K562 (cell line): ENCODE data around the gene PSMA7. TPM values are rescaled to one million over a fixed set of nuclear protein-coding genes. Genes with fewer than 3 reads are reported as not detected.

ENCODE experiments used
- CEBPG ChIP-seq, 3 experiments: fragments of 200-800 bp in 1 of 3; sonication (Bioruptor generic) in 1 of 3; sonication (generic) in 1 of 3; formaldehyde crosslinking in 1 of 3; IDR thresholded peaks in 2 of 3; conservative IDR thresholded peaks in 1 of 3; 2 replicates each; pipeline versions ENCODE4 v1.6.1 to v1.8.0; 2016 to 2022; ENCODE audit warnings: missing compliant biosample characterization in 2 of 3, missing genetic modification characterization in 2 of 3, mild to moderate bottlenecking in 1 of 3, missing genetic modification reagents in 1 of 3
- ELF2 ChIP-seq: fragments of 250-450 bp; sonication (Bioruptor Pico); IDR thresholded peaks from 2 replicates; pipeline ENCODE4 v1.5.0; 2021; ENCODE audit warnings: mild to moderate bottlenecking
- ETV1 ChIP-seq: fragments of 450-650 bp; conservative IDR thresholded peaks from 2 replicates; pipeline ENCODE4 v1.6.1; 2016; ENCODE audit warnings: missing genetic modification characterization, control low read depth, low read depth, missing compliant biosample characterization
- FOSL1 ChIP-seq: fragments of 200-800 bp; sonication (Bioruptor generic); conservative IDR thresholded peaks from 2 replicates; pipeline ENCODE4 v1.6.1; 2016; ENCODE audit warnings: missing genetic modification characterization, missing compliant biosample characterization
- FUS ChIP-seq: fragments of 200-400 bp; formaldehyde crosslinking; optimal IDR thresholded peaks from 2 replicates; pipeline ENCODE3; 2017; ENCODE audit warnings: low read depth, low read length
- HDAC3 ChIP-seq: fragments of 450-650 bp; IDR thresholded peaks from 2 replicates; pipeline ENCODE4 v1.6.1; 2018; ENCODE audit warnings: borderline replicate concordance, mild to moderate bottlenecking, moderate library complexity; ENCODE audit not compliant: partially characterized antibody
- KAT7 ChIP-seq: sonication (generic); formaldehyde crosslinking; IDR thresholded peaks from 2 replicates; pipeline ENCODE4 v1.8.0; 2022; ENCODE audit warnings: missing genetic modification reagents, mild to moderate bottlenecking, borderline replicate concordance
- L3MBTL2 ChIP-seq: fragments of 450-650 bp; IDR thresholded peaks from 2 replicates; pipeline ENCODE4 v1.6.1; 2016; ENCODE audit warnings: mild to moderate bottlenecking, moderate library complexity
- LCOR ChIP-seq: sonication (generic); formaldehyde crosslinking; IDR thresholded peaks from 2 replicates; pipeline ENCODE4 v1.8.0; 2022; ENCODE audit warnings: mild to moderate bottlenecking, missing genetic modification reagents
- MCM2 ChIP-seq: fragments of 450-650 bp; IDR thresholded peaks from 2 replicates; pipeline ENCODE4 v1.6.1; 2017; ENCODE audit warnings: low read depth, mild to moderate bottlenecking
- PHF8 ChIP-seq: fragments of 200-600 bp; sonication (generic); IDR thresholded peaks from 2 replicates; pipeline ENCODE4 v1.6.1; 2012; ENCODE audit warnings: mixed run types, mild to moderate bottlenecking, inconsistent platforms, low read length, moderate library complexity, borderline replicate concordance
- SMARCC2 ChIP-seq: fragments of 450-650 bp; IDR thresholded peaks from 2 replicates; pipeline ENCODE4 v1.6.1; 2017; ENCODE audit warnings: antibody characterized with exemption, moderate library complexity, mild to moderate bottlenecking, low read depth
- SRF ChIP-seq, 2 experiments: fragments of 250-450, 450-650 bp in 1 of 2; sonication (Bioruptor Pico) in 1 of 2; sonication (generic) in 1 of 2; formaldehyde crosslinking; IDR thresholded peaks; 2 replicates each; pipeline versions ENCODE4 v1.5.0 to v1.5.1; 2020 to 2022; ENCODE audit warnings: mild to moderate bottlenecking in 1 of 2, missing genetic modification reagents in 1 of 2
- TBP ChIP-seq: optimal IDR thresholded peaks from 2 replicates; pipeline ENCODE3; 2011; ENCODE audit warnings: low read depth, low read length, improper control_type of control experiment
- XRCC5 ChIP-seq: fragments of 200-400 bp; formaldehyde crosslinking; IDR thresholded peaks from 2 replicates; pipeline ENCODE4 v1.6.1; 2017; ENCODE audit warnings: low read depth, mild to moderate bottlenecking, low read length
- ZNF146 ChIP-seq: IDR thresholded peaks from one replicate; pipeline ENCODE4 v1.6.1; 2018; ENCODE audit warnings: missing compliant biosample characterization; ENCODE audit not compliant: unreplicated experiment
- ZNF232 ChIP-seq: sonication (generic); formaldehyde crosslinking; IDR thresholded peaks from 2 replicates; pipeline ENCODE4 v1.8.0; 2022; ENCODE audit warnings: mild to moderate bottlenecking, missing genetic modification reagents
- ZNF583 ChIP-seq: fragments of 250-450 bp; sonication (Bioruptor Pico); IDR thresholded peaks from 2 replicates; pipeline ENCODE4 v1.4.0; 2020
- ZNF668 ChIP-seq: fragments of 250-450 bp; sonication (Bioruptor Pico); IDR thresholded peaks from 2 replicates; pipeline ENCODE4 v1.8.0; 2022; ENCODE audit warnings: mild to moderate bottlenecking, inconsistent platforms
- polyA plus RNA-seq, 8 experiments: library from polyadenylated mRNA; depleted of rRNA in 4 of 8; stranded (reverse) in 5 of 8; unstranded in 3 of 8; fragments of >200 nt; fragmentation: Nextera tagmentation in 2 of 8; fragmentation: Illumina TruSeq in 1 of 8; extraction: Ambion mirVana in 2 of 8; extraction: Trizol in 1 of 8; gene quantifications; 2 replicates each; pipeline versions ENCODE4 v1.2.1 to v1.2.3, GENCODE V29; 2011 to 2014; ENCODE audit warnings: inconsistent platforms in 1 of 8, missing spikeins in 1 of 8
- total RNA-seq, 7 experiments: library from RNA; depleted of rRNA in 6 of 7; stranded (reverse); fragments of >200 nt in 6 of 7; fragmentation: Illumina TruSeq in 2 of 7; extraction: Trizol in 2 of 7; gene quantifications; 2 replicates each; pipeline versions ENCODE4 v1.2.1 to v1.2.3, GENCODE V29; 2011 to 2021; ENCODE audit warnings: low replicate concordance in 1 of 7
- TF ChIP-seq, protein P1 (sequence below): fragments of 450-650 bp; IDR thresholded peaks from 2 replicates; pipeline ENCODE4 v1.6.1; 2016; ENCODE audit warnings: antibody characterized with exemption
- TF ChIP-seq, protein P2 (sequence below): fragments of 250-450 bp; sonication (Bioruptor Pico); IDR thresholded peaks from 2 replicates; pipeline ENCODE4 v1.5.0; 2020; ENCODE audit warnings: mild to moderate bottlenecking
- TF ChIP-seq, protein P3 (sequence below), 2 experiments: fragments of 250-450 bp in 1 of 2; fragments of 450-650 bp in 1 of 2; sonication (Bioruptor Pico) in 1 of 2; IDR thresholded peaks; 2 replicates each; pipeline versions ENCODE4 v1.6.1 to v1.8.0; 2016 to 2021; ENCODE audit warnings: mild to moderate bottlenecking in 2 of 2, moderate library complexity in 2 of 2, missing compliant biosample characterization in 1 of 2, missing genetic modification characterization in 1 of 2
- TF ChIP-seq, protein P4 (sequence below): fragments of 450-650 bp; IDR thresholded peaks from 2 replicates; pipeline ENCODE4 v1.6.1; 2018; ENCODE audit warnings: mild to moderate bottlenecking, low read depth; ENCODE audit not compliant: partially characterized antibody

The PSMA7 gene
- total and polyA plus RNA-seq, 9 of the 15 experiments (the other 6 are each of a cell fraction or from before 2014, with no cell fraction given) = 257 to 510 (median 393) TPM

DNA sequence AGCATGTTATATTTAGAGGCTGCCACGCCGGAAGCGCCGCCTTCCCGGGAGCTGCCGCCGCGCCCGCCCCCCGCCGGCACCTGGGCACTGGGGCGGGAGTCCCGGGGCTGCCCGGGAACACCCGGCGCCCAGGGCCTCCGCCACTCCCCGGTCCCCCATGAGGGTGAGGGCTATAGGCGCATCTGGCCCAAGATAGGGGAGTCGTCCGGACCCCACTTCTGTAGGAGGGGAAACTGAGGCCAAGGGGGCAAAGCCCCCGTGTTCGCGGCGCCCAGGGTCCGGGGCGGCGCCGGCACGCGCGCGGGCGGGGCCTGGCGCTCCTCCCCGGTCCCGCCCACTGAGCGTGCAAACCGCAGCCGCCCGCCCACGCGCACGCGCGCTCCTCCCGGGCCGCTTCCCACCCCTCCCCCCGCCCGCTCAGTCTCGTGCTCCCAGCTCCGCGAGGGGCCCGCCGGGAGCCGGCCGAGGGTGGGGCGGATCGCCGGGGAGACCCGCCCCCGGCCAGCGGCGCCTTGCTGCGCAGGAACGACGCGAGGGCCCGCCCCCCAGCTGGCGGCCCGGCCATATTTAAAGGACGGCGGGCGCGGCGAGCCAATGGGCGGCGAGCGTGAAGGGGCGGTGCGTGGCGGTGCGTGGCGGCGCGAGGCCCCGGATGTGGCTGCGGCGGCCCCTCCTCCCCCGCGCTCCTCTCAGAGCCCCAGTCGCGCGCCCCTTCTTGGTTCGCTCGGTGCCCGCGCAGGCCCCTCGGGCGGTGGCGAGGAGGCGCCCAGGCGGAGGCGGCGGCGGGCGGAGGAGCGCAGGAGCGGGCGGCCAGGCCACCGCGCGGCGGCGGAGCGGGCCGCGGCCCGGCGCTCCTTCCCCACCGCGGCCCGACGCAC, 21.2 kb downstream of the PSMA7 start, which contains the start of gene LSM14B (continued):
- TF ChIP-seq, protein P1, sequence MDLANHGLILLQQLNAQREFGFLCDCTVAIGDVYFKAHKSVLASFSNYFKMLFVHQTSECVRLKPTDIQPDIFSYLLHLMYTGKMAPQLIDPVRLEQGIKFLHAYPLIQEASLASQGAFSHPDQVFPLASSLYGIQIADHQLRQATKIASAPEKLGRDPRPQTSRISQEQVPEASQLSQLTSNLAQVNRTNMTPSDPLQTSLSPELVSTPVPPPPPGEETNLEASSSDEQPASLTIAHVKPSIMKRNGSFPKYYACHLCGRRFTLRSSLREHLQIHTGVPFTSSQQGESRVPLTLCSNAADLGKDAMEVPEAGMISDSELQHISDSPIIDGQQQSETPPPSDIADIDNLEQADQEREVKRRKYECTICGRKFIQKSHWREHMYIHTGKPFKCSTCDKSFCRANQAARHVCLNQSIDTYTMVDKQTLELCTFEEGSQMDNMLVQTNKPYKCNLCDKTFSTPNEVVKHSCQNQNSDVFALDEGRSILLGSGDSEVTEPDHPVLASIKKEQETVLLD = no peak
- TF ChIP-seq SMARCC2 = no peak
- TF ChIP-seq CEBPG (CRISPR knock-in tag; IDR thresholded peaks at IDR 0.05) = no peak
- TF ChIP-seq CEBPG (tag; conservative IDR thresholded peaks at IDR 0.05 in 1 of 2, IDR thresholded peaks at IDR 0.05 in 1 of 2) = no peak
- no peak for TF ChIP-seq XRCC5
- no peak for TF ChIP-seq ZNF232 (CRISPR knock-in tag)
- TF ChIP-seq LCOR (CRISPR knock-in tag) = no peak
- TF ChIP-seq SRF (CRISPR knock-in tag; IDR thresholded peaks at IDR 0.05) = no peak
- no peak for TF ChIP-seq MCM2
- TF ChIP-seq, protein P2, sequence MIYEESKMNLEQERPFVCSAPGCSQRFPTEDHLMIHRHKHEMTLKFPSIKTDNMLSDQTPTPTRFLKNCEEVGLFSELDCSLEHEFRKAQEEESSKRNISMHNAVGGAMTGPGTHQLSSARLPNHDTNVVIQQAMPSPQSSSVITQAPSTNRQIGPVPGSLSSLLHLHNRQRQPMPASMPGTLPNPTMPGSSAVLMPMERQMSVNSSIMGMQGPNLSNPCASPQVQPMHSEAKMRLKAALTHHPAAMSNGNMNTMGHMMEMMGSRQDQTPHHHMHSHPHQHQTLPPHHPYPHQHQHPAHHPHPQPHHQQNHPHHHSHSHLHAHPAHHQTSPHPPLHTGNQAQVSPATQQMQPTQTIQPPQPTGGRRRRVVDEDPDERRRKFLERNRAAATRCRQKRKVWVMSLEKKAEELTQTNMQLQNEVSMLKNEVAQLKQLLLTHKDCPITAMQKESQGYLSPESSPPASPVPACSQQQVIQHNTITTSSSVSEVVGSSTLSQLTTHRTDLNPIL (CRISPR knock-in tag) = no peak
- TF ChIP-seq PHF8 = peak; percentile 63; the same call in 1 of the 2 replicates
- no peak for TF ChIP-seq ZNF583 (CRISPR knock-in tag)
- no peak for TF ChIP-seq ZNF668
- no peak for TF ChIP-seq ETV1 (tag)
- peak; percentile 83 for TF ChIP-seq L3MBTL2
- no peak for TF ChIP-seq ZNF146 (CRISPR knock-in tag)
- no peak for TF ChIP-seq ELF2 (CRISPR knock-in tag)
- TF ChIP-seq, protein P3, sequence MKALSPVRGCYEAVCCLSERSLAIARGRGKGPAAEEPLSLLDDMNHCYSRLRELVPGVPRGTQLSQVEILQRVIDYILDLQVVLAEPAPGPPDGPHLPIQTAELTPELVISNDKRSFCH (CRISPR knock-in tag; IDR thresholded peaks at IDR 0.05) = no peak
- TF ChIP-seq, protein P3 (tag; IDR thresholded peaks at IDR 0.05) = 0 out of 2 replicates have a peak, but pooled peaks have one; percentile 61
- TF ChIP-seq FOSL1 (tag) = peak; percentile 13; the same call in 1 of the 2 replicates
- TF ChIP-seq KAT7 = no peak
- TF ChIP-seq, protein P4, sequence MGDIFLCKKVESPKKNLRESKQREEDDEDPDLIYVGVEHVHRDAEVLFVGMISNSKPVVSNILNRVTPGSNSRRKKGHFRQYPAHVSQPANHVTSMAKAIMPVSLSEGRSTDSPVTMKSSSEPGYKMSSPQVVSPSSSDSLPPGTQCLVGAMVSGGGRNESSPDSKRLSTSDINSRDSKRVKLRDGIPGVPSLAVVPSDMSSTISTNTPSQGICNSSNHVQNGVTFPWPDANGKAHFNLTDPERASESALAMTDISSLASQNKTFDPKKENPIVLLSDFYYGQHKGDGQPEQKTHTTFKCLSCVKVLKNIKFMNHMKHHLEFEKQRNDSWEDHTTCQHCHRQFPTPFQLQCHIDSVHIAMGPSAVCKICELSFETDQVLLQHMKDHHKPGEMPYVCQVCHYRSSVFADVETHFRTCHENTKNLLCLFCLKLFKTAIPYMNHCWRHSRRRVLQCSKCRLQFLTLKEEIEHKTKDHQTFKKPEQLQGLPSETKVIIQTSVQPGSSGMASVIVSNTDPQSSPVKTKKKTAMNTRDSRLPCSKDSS = no peak
- peak; percentile 45 for TF ChIP-seq TBP
- no peak for TF ChIP-seq FUS
- TF ChIP-seq HDAC3 = no peak
